Measurements from ENCODE around the gene PRR12. TPM values are rescaled to one million over a fixed set of nuclear protein-coding genes. Genes with fewer than 3 reads are reported as not detected.
"Not testable (repeated sequence)": the region's sequence is repeated elsewhere in the genome, so short reads cannot be mapped to it uniquely, and the experiment has no call there.

Gene PRR12
- total and polyA plus RNA-seq, 9 donors: 2.8 to 44.1 (median 30.1) TPM

- H3K36me3 ChIP-seq: no peaks in the 10 kb centered on the region
- no peak for DNase-seq
- H3K27me3 ChIP-seq: no peaks in the 10 kb centered on the region
- no peaks in the 10 kb centered on the region for H3K4me1 ChIP-seq (ENCODE audit: insufficient read depth)
- H3K9me3 ChIP-seq: no peaks in the 10 kb centered on the region
- H3K4me3 ChIP-seq: no peak overlapping the region
- intact Hi-C loops (cut with DNase I): no loop called here
- 80 to 85% (median 84%) methylated on average over 19 of the region's 19 CpGs for WGBS, 3 donors
- no peak for TF ChIP-seq EP300 (IDR thresholded peaks at IDR 0.05)
- no peak overlapping the region for H3K27ac ChIP-seq
These were observed 40.7 kb downstream of the PRR12 start for GRCh38 chr19:49631610-49632192.

GRCh38 chr19:49632576-49632975, 41.6 kb downstream of the PRR12 start:
- H3K27me3 ChIP-seq: no peaks in the 10 kb centered on the region
- intact Hi-C loops (cut with DNase I): no loop called here
- no peak for TF ChIP-seq POLR2A (IDR thresholded peaks at IDR 0.05)
- no peak for TF ChIP-seq CTCF (IDR thresholded peaks at IDR 0.05)
- TF ChIP-seq EP300 (IDR thresholded peaks at IDR 0.05): no peak
- DNase-seq: no peak
- H3K9me3 ChIP-seq: no peaks in the 10 kb centered on the region
- no peaks in the 10 kb centered on the region for H3K4me1 ChIP-seq (ENCODE audit: insufficient read depth)
- H3K4me3 ChIP-seq: no peak overlapping the region
- H3K27ac ChIP-seq: no peak overlapping the region
- 86 to 94% (median 87%) methylated on average over 4 to 5 of the region's 5 CpGs for WGBS, 3 donors
- no peaks in the 10 kb centered on the region for H3K36me3 ChIP-seq

GRCh38 chr19:49633273-49633672, 42.3 kb downstream of the PRR12 start:
- 55 to 63% (median 63%) methylated on average over 9 of the region's 9 CpGs for WGBS, 3 donors
- H3K27me3 ChIP-seq; H3K4me3 ChIP-seq; H3K9me3 ChIP-seq; DNase-seq; H3K27ac ChIP-seq; H3K4me1 ChIP-seq (ENCODE audit: insufficient read depth); intact Hi-C loops (cut with DNase I); H3K36me3 ChIP-seq: not testable (repeated sequence)

- H3K4me3 ChIP-seq: no peak overlapping the region
- H3K36me3 ChIP-seq: no peaks in the 10 kb centered on the region
- no peak overlapping the region for H3K27ac ChIP-seq
- no peaks in the 10 kb centered on the region for H3K9me3 ChIP-seq
- H3K27me3 ChIP-seq: no peaks in the 10 kb centered on the region
- DNase-seq: peak in 1 of 5 donors; percentile 31
- intact Hi-C loops (cut with DNase I): loop anchor here in 1 of 4 donors (5.0 kb wide), 1 partner anchor 43 kb away; the partner anchor contains the start of gene PRR12
- TF ChIP-seq EP300 (IDR thresholded peaks at IDR 0.05) (no peak), POLR2A (IDR thresholded peaks at IDR 0.05) (no peak), CTCF (IDR thresholded peaks at IDR 0.05) (no peak)
- peaks cover 7% of the 10 kb centered on the region for H3K4me1 ChIP-seq (ENCODE audit: insufficient read depth)
- 27 to 44% (median 38%) methylated on average over 24 of the region's 24 CpGs for WGBS, 3 donors
These were observed 44.7 kb downstream of the PRR12 start for GRCh38 chr19:49635530-49636232.

GRCh38 chr19:49636233-49636932, 45.4 kb downstream of the PRR12 start:
- 62 to 75% (median 74%) methylated on average over 29 to 30 of the region's 30 CpGs for WGBS, 3 donors
- Histone ChIP-seq H3K27me3 (no peaks in the 10 kb centered on the region), H3K9me3 (no peaks in the 10 kb centered on the region), H3K4me1 (ENCODE audit: insufficient read depth) (peaks cover 7% of the 10 kb centered on the region), H3K4me3 (no peak overlapping the region), H3K27ac (no peak overlapping the region), H3K36me3 (no peaks in the 10 kb centered on the region)
- intact Hi-C loops (cut with DNase I): loop anchor here in 1 of 4 donors (5.0 kb wide), 1 partner anchor 44 kb away; the partner anchor contains the start of gene PRR12
- DNase-seq: peak in 1 of 5 donors; percentile 48
- no peak for TF ChIP-seq CTCF (IDR thresholded peaks at IDR 0.05)
- TF ChIP-seq EP300 (IDR thresholded peaks at IDR 0.05): no peak
- TF ChIP-seq POLR2A (IDR thresholded peaks at IDR 0.05): no peak
